GM21528 (cell line): ENCODE data around the gene SHROOM4.
A peak's percentile ranks its signal among the peaks of the same experiment; 100 is the strongest.

Source experiments
- ATAC-seq: cut with Tn5 transposase; IDR thresholded peaks from one replicate; pipeline ENCODE4 v1.9.1; 2021; ENCODE audit warnings: mild to moderate bottlenecking, moderate library complexity; ENCODE audit not compliant: unreplicated experiment, low FRiP score

Gene SHROOM4

GRCh38 chrX:50716706-50717105 lies 97.3 kb downstream of the SHROOM4 start:
- no peak for ATAC-seq

GRCh38 chrX:50712777-50713176 lies 101.2 kb downstream of the SHROOM4 start:
- no peak for ATAC-seq

GRCh38 chrX:50711907-50712306 lies 102.1 kb downstream of the SHROOM4 start:
- ATAC-seq = no peak

- ATAC-seq = no peak
Observed at GRCh38 chrX:50707955-50708699, 105.9 kb downstream of the SHROOM4 start.

- no peak for ATAC-seq
Observed at GRCh38 chrX:50707405-50707804, 106.6 kb downstream of the SHROOM4 start.

GRCh38 chrX:50705042-50705441 lies 109.0 kb downstream of the SHROOM4 start:
- no peak for ATAC-seq

GRCh38 chrX:50704360-50704759 lies 109.6 kb downstream of the SHROOM4 start:
- ATAC-seq = no peak

GRCh38 chrX:50700921-50701320 lies 113.1 kb downstream of the SHROOM4 start:
- ATAC-seq = no peak

GRCh38 chrX:50698944-50699343 lies 115.0 kb downstream of the SHROOM4 start:
- no peak for ATAC-seq

- ATAC-seq = no peak
Observed at GRCh38 chrX:50697691-50698090, 116.3 kb downstream of the SHROOM4 start.

- ATAC-seq = peak; percentile 68
Observed at GRCh38 chrX:50691820-50692219, 122.2 kb downstream of the SHROOM4 start.

GRCh38 chrX:50684871-50685270 lies 129.1 kb downstream of the SHROOM4 start:
- ATAC-seq = no peak

- ATAC-seq = no peak
Observed at GRCh38 chrX:50680990-50681389, 133.0 kb downstream of the SHROOM4 start.

GRCh38 chrX:50677789-50678188 lies 136.2 kb downstream of the SHROOM4 start:
- no peak for ATAC-seq

GRCh38 chrX:50671661-50672060 lies 142.3 kb downstream of the SHROOM4 start:
- ATAC-seq = no peak

- ATAC-seq = no peak
Observed at GRCh38 chrX:50668860-50669259, 145.1 kb downstream of the SHROOM4 start.

GRCh38 chrX:50648156-50648555 lies 165.8 kb downstream of the SHROOM4 start:
- ATAC-seq = no peak

- ATAC-seq = no peak
Observed at GRCh38 chrX:50644496-50644895, 169.5 kb downstream of the SHROOM4 start.

- no peak for ATAC-seq
Observed at GRCh38 chrX:50643525-50644137, 170.4 kb downstream of the SHROOM4 start.

- no peak for ATAC-seq
Observed at GRCh38 chrX:50638123-50638522, 175.9 kb downstream of the SHROOM4 start.

- no peak for ATAC-seq
Observed at GRCh38 chrX:50635817-50636365, 178.1 kb downstream of the SHROOM4 start.

GRCh38 chrX:50635162-50635561 lies 178.8 kb downstream of the SHROOM4 start:
- ATAC-seq = no peak
